ENCODE data around the gene ZNF556. TPM values are rescaled to one million over a fixed set of nuclear protein-coding genes. Genes with fewer than 3 reads are reported as not detected.

Gene ZNF556
- not detected for polyA plus RNA-seq (2013, experiment 1 of 2)
- polyA plus RNA-seq (2013, experiment 2 of 2), result not detected

DNA sequence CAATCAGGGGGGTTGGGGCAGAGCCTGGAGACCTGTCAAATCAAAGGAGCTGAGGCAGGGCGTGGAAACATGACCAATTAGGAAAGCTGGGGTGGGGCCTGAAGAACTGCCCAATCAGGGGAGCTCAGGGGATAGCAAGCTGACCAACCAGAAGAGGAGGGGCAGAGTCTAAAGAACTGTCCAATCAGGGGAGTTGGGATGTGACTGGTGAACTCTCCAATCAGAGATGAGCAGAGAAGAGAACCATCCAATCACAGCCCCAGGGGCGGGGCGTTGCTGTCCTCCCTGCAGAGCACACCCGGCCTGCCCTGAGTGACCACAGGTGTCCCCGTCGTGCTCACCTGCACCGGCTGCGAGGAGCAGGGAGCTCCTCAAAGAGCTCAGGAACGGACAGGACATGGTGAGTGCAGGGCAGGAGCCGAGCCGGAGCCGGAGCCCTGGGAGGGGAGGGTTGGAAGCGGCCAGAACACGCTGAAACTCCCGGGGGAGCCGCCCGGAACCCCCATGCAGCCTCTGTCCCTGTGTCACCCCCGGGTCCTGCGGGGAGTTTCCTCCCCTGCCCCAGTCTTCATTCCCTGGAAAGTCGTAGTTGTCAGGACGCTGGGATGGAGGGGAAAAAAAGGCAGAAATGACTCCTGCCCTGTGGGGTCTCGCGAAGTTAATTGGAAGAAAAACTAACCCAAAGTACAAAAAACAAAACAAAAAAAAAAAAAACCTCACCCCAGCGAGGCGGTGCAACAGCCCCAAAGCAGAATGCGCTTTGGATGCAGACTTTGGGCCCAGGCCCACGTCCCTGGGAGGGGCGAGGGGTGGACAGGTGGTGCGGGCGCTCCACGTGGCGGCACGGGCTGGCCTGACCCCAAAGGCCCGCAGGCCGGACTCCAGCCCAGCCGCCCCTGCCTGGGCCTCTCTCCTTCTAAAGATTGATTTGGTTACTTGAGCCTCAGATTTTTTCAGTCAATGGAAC lies at the start of gene ZNF556:
Gene ZNF556, plus strand, starts transcription at position 311 of the 967 bp plus-strand sequence. Its CDS starts 87 bp downstream, at position 398.
- no peak within 1 kb of the TSS for H3K27ac ChIP-seq (ENCODE audit: low read depth, low read length, severe bottlenecking)
- no peak within 1 kb of the TSS for H3K4me3 ChIP-seq (ENCODE audit: extremely low read depth, insufficient read depth, low read length, poor library complexity, severe bottlenecking)
- no peaks in the 10 kb centered on the region for H3K4me1 ChIP-seq (ENCODE audit: control insufficient read depth, insufficient read depth, low read length, poor library complexity, severe bottlenecking)
- WGBS, 2 experiments (ENCODE audit: insufficient coverage in 2 of 2), result 83 to 89% methylated on average over 19 to 29 of the region's 36 CpGs
- peaks cover 3% of the 10 kb centered on the region for H3K9me3 ChIP-seq (ENCODE audit: control insufficient read depth, low read length)
- no peaks in the 10 kb centered on the region for H3K36me3 ChIP-seq (ENCODE audit: control insufficient read depth, insufficient read depth, low read length)

DNA sequence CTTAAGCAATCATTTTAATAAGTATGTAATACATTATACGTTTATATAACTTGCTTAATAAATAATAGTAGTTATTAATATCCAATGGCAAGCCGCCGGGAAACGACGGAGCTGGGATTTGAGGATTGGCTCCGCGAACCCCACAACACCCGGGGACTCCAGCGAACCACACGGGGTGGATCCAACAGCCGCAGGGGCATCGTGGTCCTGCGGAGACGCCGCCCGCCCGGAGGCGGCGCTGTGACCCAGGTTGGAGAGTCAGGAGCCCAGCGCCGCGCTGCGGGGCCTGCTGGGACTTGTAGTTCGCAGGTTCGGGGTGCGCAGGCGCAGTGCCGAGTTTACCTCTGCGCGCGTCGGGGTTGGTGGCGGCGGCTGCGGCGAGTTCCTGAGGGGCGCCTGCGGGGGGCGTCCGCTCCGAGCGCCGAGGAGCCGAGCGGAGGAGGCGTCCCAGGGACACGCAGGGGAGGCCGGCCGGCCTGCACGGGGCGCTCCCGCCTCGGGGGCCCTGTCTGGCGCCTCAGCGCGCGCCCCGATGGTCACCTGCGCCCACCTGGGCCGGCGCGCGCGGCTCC lies 47.5 kb upstream of the ZNF556 start, which contains the start of gene ZNF554:
Gene ZNF554, plus strand, starts transcription at position 329 of the 572 bp plus-strand sequence. Its CDS starts 204 bp downstream, at position 533.
- WGBS, 2 experiments (ENCODE audit: insufficient coverage in 2 of 2), result 0 to 1% methylated on average over 31 to 62 of the region's 64 CpGs

DNA sequence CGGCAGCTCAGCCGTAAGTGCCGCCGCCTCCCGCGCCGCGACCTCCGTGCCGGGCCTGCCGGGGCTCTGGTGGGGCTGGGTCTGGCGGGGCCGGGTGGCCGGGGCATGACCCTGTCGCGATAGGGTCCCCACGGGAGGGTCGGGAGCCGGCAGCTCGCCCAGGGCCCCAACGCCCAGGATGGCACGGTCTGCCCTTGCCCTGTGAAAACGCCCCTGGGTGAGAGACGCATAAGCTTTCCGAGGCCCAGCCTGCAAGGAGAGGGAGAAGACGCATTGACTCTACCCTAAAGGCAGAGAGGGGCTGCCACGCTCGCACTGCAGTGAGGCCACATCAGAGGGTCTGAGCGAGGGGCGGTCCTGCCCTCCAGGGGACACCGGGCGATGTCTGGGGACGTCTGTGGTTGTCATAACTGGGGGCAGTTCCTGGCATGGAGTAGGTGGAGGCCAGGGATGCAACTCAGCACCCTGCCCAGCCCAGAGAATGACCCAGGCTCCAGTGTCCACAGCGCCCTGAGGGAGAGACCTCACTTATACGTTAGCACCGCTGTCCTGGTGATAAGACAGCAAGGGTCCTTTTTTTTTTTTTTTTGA lies 46.9 kb upstream of the ZNF556 start:
- Histone ChIP-seq H3K27ac (ENCODE audit: low read depth, low read length, severe bottlenecking) (no peak overlapping the region), H3K4me3 (ENCODE audit: extremely low read depth, insufficient read depth, low read length, poor library complexity, severe bottlenecking) (peak overlapping the region; percentile 72), H3K9me3 (ENCODE audit: control insufficient read depth, low read length) (peaks cover 5% of the 10 kb centered on the region), H3K36me3 (ENCODE audit: control insufficient read depth, insufficient read depth, low read length) (peaks cover 12% of the 10 kb centered on the region), H3K4me1 (ENCODE audit: control insufficient read depth, insufficient read depth, low read length, poor library complexity, severe bottlenecking) (no peaks in the 10 kb centered on the region)
- 5 to 6% methylated on average over 28 to 29 of the region's 36 CpGs for WGBS, 2 experiments (ENCODE audit: insufficient coverage in 2 of 2)

More for the DNA sequence above, 47.5 kb upstream of the ZNF556 start, which contains the start of gene ZNF554:
- Histone ChIP-seq H3K36me3 (ENCODE audit: control insufficient read depth, insufficient read depth, low read length) (peaks cover 15% of the 10 kb centered on the region), H3K4me1 (ENCODE audit: control insufficient read depth, insufficient read depth, low read length, poor library complexity, severe bottlenecking) (no peaks in the 10 kb centered on the region), H3K4me3 (ENCODE audit: extremely low read depth, insufficient read depth, low read length, poor library complexity, severe bottlenecking) (peak within 1 kb of the TSS; percentile 72), H3K9me3 (ENCODE audit: control insufficient read depth, low read length) (peaks cover 5% of the 10 kb centered on the region), H3K27ac (ENCODE audit: low read depth, low read length, severe bottlenecking) (no peak within 1 kb of the TSS)

DNA sequence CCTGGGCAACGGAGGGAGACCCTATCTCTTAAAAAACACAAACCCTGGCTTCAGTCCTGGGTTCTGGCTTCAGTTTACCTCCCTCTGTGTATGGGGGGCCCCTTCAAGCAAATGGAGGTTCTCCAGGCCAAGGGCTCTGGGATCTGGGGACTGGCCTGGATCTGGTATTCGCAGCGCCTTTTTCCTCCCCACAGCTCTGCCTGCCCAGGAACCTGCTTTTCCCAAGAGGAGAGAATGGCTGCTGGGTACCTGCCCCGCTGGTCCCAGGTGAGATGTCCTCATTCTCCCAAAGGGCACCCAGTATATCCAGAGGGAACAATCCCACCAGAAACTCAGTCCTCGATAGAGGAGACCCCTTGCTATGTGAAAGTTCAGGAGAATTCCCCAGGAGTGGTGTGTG lies 44.3 kb upstream of the ZNF556 start:
- Histone ChIP-seq H3K4me3 (ENCODE audit: extremely low read depth, insufficient read depth, low read length, poor library complexity, severe bottlenecking) (no peak overlapping the region), H3K4me1 (ENCODE audit: control insufficient read depth, insufficient read depth, low read length, poor library complexity, severe bottlenecking) (no peaks in the 10 kb centered on the region), H3K36me3 (ENCODE audit: control insufficient read depth, insufficient read depth, low read length) (peaks cover 19% of the 10 kb centered on the region), H3K27ac (ENCODE audit: low read depth, low read length, severe bottlenecking) (no peak overlapping the region), H3K9me3 (ENCODE audit: control insufficient read depth, low read length) (peaks cover 10% of the 10 kb centered on the region)
- 93 to 96% methylated on average over 2 to 4 of the region's 5 CpGs for WGBS, 2 experiments (ENCODE audit: insufficient coverage in 2 of 2)

DNA sequence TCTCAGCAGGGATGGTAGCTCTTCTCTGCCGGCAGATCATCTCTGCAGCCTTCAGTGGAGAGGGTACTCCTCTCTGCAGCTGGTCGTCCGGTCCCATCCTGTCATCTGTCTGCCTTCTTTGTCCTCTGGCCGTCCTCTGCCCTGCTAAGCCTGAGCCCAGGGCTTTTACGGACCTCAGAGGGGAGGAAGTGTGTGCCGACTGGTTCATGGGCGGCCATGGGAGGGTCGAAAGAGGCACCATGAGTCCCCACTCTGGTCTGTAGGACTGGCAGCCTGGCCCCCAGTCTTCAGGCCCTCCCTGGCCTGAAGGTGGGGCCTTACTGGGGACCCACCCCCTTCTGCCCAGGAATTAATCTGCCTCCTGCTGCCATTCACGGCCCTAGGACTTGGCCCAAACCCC lies 43.5 kb upstream of the ZNF556 start:
- Histone ChIP-seq H3K4me1 (ENCODE audit: control insufficient read depth, insufficient read depth, low read length, poor library complexity, severe bottlenecking) (no peaks in the 10 kb centered on the region), H3K36me3 (ENCODE audit: control insufficient read depth, insufficient read depth, low read length) (peaks cover 19% of the 10 kb centered on the region), H3K9me3 (ENCODE audit: control insufficient read depth, low read length) (peaks cover 16% of the 10 kb centered on the region), H3K27ac (ENCODE audit: low read depth, low read length, severe bottlenecking) (no peak overlapping the region), H3K4me3 (ENCODE audit: extremely low read depth, insufficient read depth, low read length, poor library complexity, severe bottlenecking) (no peak overlapping the region)
- WGBS, 2 experiments (ENCODE audit: insufficient coverage in 2 of 2), result 75 to 88% methylated on average over 4 to 9 of the region's 9 CpGs

DNA sequence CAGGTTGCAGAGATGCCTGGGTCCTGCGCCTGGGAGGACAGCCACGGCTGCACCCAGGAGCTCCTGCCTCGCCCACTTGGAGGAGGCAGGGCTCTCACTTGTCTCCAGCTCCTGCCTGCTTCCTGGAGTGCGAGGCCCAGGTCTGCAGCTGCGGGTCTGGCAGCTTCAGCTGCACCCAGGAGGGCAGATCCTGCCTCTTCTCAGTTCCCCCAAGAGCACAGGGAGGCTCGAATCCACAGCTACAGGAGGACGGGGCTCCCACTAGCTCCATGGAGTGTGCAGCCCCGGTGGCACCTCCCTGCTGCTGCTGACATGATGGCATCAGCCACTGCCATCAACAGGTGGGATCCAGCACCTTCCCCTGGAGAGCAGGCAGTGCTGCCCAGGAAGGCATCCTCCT lies 43.0 kb upstream of the ZNF556 start:
- H3K36me3 ChIP-seq (ENCODE audit: control insufficient read depth, insufficient read depth, low read length), result peaks cover 19% of the 10 kb centered on the region
- WGBS, 2 experiments (ENCODE audit: insufficient coverage in 2 of 2), result 65 to 92% methylated on average over 8 of the region's 8 CpGs
- H3K4me1 ChIP-seq (ENCODE audit: control insufficient read depth, insufficient read depth, low read length, poor library complexity, severe bottlenecking), result no peaks in the 10 kb centered on the region
- H3K9me3 ChIP-seq (ENCODE audit: control insufficient read depth, low read length), result peaks cover 16% of the 10 kb centered on the region
- H3K27ac ChIP-seq (ENCODE audit: low read depth, low read length, severe bottlenecking), result no peak overlapping the region
- H3K4me3 ChIP-seq (ENCODE audit: extremely low read depth, insufficient read depth, low read length, poor library complexity, severe bottlenecking), result no peak overlapping the region

DNA sequence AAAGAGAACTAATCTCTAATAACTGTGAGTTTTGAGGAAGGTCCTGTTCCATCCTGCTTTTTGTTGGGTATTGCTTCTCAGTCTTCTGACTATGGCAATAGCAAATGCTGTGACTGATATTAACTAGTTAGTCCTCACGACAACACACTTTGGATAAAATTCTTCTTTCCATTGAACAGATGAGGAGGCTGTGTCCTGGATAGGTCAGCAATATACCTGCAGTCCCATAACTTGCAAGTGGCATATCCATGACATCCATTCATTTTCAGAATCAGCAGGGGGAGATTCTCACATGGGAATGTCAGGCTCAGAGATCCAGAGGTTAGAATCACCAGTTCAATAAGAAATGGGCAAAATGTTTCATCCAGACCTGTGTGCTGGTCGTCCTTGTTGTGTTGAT lies 40.1 kb upstream of the ZNF556 start:
- Histone ChIP-seq H3K36me3 (ENCODE audit: control insufficient read depth, insufficient read depth, low read length) (peaks cover 19% of the 10 kb centered on the region), H3K9me3 (ENCODE audit: control insufficient read depth, low read length) (peaks cover 14% of the 10 kb centered on the region), H3K4me1 (ENCODE audit: control insufficient read depth, insufficient read depth, low read length, poor library complexity, severe bottlenecking) (no peaks in the 10 kb centered on the region), H3K4me3 (ENCODE audit: extremely low read depth, insufficient read depth, low read length, poor library complexity, severe bottlenecking) (no peak overlapping the region), H3K27ac (ENCODE audit: low read depth, low read length, severe bottlenecking) (no peak overlapping the region)
- 88 to 94% methylated on average over 2 of the region's 2 CpGs for WGBS, 2 experiments (ENCODE audit: insufficient coverage in 2 of 2)

DNA sequence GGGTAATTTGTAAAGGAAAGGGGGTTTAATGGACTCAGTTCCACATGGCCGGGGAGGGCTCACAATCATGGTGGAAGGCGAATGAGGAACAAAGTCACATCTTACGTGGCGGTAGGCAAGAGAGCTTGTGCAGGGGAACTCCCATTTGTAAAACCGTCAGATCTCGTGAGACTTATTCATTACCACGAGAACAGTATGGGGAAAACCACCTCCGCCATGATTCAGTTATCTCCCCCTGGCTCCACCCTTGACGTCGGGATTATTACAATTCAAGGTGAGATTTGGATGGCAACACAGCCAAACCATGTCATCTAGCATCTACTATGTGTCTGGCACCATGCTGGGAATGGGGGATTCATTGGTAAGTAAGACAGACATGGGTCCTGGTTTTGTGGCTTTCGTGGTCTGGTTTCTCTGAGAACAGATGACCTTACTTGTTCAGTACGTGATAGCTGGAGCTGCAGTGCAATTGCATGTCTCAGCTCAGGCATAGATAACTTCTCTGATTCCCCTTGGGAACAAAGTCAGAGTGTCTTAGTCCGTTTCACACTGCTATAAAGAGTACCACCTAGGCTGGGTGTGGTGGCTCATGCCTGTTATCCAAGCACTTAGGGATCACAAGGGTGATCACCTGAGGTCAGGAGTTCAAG lies 39.2 kb upstream of the ZNF556 start:
- 92 to 97% methylated on average over 11 to 13 of the region's 13 CpGs for WGBS, 2 experiments (ENCODE audit: insufficient coverage in 2 of 2)
- peaks cover 15% of the 10 kb centered on the region for H3K9me3 ChIP-seq (ENCODE audit: control insufficient read depth, low read length)
- H3K27ac ChIP-seq (ENCODE audit: low read depth, low read length, severe bottlenecking), result no peak overlapping the region
- peaks cover 18% of the 10 kb centered on the region for H3K36me3 ChIP-seq (ENCODE audit: control insufficient read depth, insufficient read depth, low read length)
- H3K4me1 ChIP-seq (ENCODE audit: control insufficient read depth, insufficient read depth, low read length, poor library complexity, severe bottlenecking), result no peaks in the 10 kb centered on the region
- no peak overlapping the region for H3K4me3 ChIP-seq (ENCODE audit: extremely low read depth, insufficient read depth, low read length, poor library complexity, severe bottlenecking)

DNA sequence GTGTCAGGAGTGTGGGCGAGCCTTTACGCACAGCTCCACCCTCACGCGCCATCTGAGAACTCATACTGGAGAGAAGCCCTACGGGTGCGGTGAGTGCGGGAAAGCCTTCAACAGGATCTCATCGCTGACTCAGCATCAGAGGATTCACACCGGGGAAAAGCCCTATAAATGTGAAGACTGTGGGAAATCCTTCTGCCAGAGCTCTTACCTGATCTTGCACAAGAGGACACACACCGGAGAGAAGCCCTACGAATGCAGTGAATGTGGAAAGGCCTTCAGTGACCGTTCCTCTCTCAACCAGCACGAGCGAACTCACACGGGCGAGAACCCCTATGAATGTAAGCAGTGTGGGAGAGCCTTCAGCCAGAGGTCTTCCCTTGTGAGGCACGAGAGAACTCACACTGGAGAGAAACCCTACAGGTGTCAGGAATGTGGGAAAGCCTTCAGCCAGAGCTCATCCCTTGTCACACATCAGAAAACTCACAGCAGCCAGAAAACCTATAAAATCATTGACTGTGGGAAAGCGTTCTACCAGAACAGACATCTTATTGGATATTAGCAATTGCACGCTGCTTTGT lies 32.8 kb upstream of the ZNF556 start:
- peaks cover 50% of the 10 kb centered on the region for H3K9me3 ChIP-seq (ENCODE audit: control insufficient read depth, low read length)
- no peak overlapping the region for H3K27ac ChIP-seq (ENCODE audit: low read depth, low read length, severe bottlenecking)
- H3K36me3 ChIP-seq (ENCODE audit: control insufficient read depth, insufficient read depth, low read length), result peaks cover 26% of the 10 kb centered on the region
- no peaks in the 10 kb centered on the region for H3K4me1 ChIP-seq (ENCODE audit: control insufficient read depth, insufficient read depth, low read length, poor library complexity, severe bottlenecking)
- no peak overlapping the region for H3K4me3 ChIP-seq (ENCODE audit: extremely low read depth, insufficient read depth, low read length, poor library complexity, severe bottlenecking)
- 94 to 96% methylated on average over 18 of the region's 19 CpGs for WGBS, 2 experiments (ENCODE audit: insufficient coverage in 2 of 2)

DNA sequence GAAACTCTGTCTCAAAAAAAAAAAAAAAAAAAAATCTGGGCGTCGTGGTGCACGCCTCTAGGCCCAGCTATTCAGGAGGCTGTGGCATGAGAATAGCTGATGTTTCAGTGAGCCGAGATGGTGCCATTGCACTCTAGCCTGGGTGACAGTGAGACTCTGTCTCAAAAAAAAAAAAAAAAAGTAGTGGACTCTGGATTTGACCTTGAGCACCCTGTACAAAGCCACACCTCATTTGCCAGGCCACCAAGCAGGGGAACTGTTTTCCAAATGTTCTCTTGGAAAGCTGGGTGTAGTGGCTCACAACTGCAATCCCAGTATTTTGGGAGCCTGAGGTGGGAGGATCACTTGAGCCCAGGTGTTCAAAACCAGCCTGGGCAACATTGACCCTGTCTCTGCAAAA lies 29.7 kb upstream of the ZNF556 start:
- H3K9me3 ChIP-seq (ENCODE audit: control insufficient read depth, low read length), result peaks cover 47% of the 10 kb centered on the region
- no peak overlapping the region for H3K4me3 ChIP-seq (ENCODE audit: extremely low read depth, insufficient read depth, low read length, poor library complexity, severe bottlenecking)
- H3K4me1 ChIP-seq (ENCODE audit: control insufficient read depth, insufficient read depth, low read length, poor library complexity, severe bottlenecking), result no peaks in the 10 kb centered on the region
- H3K36me3 ChIP-seq (ENCODE audit: control insufficient read depth, insufficient read depth, low read length), result peaks cover 24% of the 10 kb centered on the region
- no peak overlapping the region for H3K27ac ChIP-seq (ENCODE audit: low read depth, low read length, severe bottlenecking)
- WGBS, 2 experiments (ENCODE audit: insufficient coverage in 2 of 2), result 92 to 100% methylated on average over 1 of the region's 4 CpGs

All from mesodermal cell (in vitro differentiated cells).